ENCODE measurements around the gene TCHP.

The TCHP gene

DNA sequence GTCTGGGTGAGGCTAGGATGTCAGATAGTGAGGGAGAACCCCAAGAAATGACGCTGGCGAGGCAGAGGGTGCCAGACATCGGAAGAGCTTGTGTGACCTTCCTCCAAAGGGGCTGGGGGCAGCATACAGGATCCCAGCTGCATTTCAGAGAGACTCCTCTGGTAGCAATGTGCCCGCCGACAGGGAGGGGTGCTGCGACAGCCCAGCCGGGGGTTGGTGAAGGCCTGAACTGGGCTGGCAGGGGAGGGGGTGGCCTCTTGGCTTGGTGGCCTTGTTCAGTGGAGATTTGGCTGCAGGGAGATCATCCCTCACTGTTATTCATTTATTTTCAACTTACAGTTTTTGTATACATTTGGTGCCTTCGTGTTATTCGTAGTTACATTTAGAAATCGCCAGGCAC, 5.2 kb downstream of the TCHP start:
- H3K36me3 ChIP-seq (ENCODE audit: control insufficient read depth in 1 of 2, insufficient read depth in 2 of 2, low read length in 2 of 2) = peaks cover 49 to 73% of the 10 kb centered on the region in 2 donors
- no peak overlapping the region for H3K27ac ChIP-seq (ENCODE audit: low read depth, low read length)
- H3K4me3 ChIP-seq (ENCODE audit: low read depth in 1 of 2, low read length in 2 of 2) = no peak overlapping the region
- H3K9ac ChIP-seq (ENCODE audit: low read depth in 1 of 2, low read length in 2 of 2) = no peak overlapping the region
- no peaks in the 10 kb centered on the region for H3K27me3 ChIP-seq (ENCODE audit: control insufficient read depth in 1 of 2, insufficient read depth in 2 of 2, low read length in 2 of 2)
- peaks cover 13 to 15% of the 10 kb centered on the region in 2 donors for H3K4me1 ChIP-seq (ENCODE audit: control insufficient read depth in 1 of 2, insufficient read depth in 2 of 2, low read length in 2 of 2)
- H3K9me3 ChIP-seq (ENCODE audit: control insufficient read depth in 1 of 2, low read length in 2 of 2) = no peaks in the 10 kb centered on the region

DNA sequence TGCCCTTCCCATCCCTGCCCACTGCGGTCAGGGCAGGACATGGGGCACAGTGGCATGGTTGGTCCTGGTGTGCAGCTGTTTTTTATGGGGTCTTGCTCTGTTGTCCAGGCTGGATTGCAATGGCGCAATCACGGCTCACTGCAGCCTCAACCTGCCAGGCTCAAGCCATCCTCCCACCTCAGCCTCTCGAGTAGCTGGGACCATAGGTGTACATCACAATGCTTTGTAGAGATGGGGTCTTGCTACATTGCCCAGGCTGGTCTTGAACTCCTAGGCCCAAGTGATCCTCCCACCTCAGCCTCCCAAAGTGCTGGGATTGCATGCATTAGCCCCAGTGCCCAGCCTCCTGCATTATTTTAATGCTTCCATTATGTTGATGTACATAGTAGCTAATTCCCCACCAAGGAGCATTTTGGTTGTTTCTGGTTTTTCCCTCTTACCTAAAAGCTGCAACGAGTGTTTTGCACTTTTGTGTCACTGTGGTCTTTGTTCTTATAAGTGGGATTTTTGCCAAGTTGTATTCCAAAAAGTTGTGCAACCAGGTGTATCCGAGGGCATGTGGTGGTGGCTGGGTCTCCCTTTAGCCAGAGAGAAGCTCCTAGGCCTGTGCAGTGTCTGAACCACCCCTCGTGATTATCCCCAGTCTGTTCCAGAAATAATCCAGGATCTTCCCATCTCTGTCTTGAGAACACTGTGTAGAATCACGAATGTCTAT, 10.3 kb downstream of the TCHP start:
- Histone ChIP-seq H3K27me3 (ENCODE audit: control insufficient read depth in 1 of 2, insufficient read depth in 2 of 2, low read length in 2 of 2) (no peaks in the 10 kb centered on the region), H3K9ac (ENCODE audit: low read depth in 1 of 2, low read length in 2 of 2) (no peak overlapping the region), H3K27ac (ENCODE audit: low read depth, low read length) (no peak overlapping the region), H3K4me3 (ENCODE audit: low read depth in 1 of 2, low read length in 2 of 2) (no peak overlapping the region), H3K36me3 (ENCODE audit: control insufficient read depth in 1 of 2, insufficient read depth in 2 of 2, low read length in 2 of 2) (peaks cover 56 to 92% of the 10 kb centered on the region in 2 donors), H3K9me3 (ENCODE audit: control insufficient read depth in 1 of 2, low read length in 2 of 2) (no peaks in the 10 kb centered on the region), H3K4me1 (ENCODE audit: control insufficient read depth in 1 of 2, insufficient read depth in 2 of 2, low read length in 2 of 2) (no peaks in the 10 kb centered on the region)

DNA sequence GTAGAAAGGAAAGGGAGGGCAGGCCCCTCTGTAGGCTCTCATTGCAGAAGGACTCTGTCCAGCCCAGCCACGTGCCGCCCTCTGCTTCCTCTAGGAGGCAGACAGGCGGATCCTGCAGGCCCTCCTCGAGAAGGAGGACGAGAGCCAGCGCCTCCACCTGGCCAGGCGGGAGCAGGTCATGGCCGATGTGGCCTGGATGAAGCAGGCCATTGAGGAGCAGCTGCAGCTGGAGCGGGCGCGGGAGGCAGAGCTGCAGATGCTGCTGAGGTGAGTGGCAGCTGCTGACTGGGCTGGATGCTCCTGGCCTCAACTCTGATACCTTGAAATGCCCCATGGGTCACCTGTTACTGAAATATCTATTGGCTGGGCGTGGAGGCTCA, 10.9 kb downstream of the TCHP start:
- Histone ChIP-seq H3K9me3 (ENCODE audit: control insufficient read depth in 1 of 2, low read length in 2 of 2) (no peaks in the 10 kb centered on the region), H3K27ac (ENCODE audit: low read depth, low read length) (no peak overlapping the region), H3K4me1 (ENCODE audit: control insufficient read depth in 1 of 2, insufficient read depth in 2 of 2, low read length in 2 of 2) (no peaks in the 10 kb centered on the region), H3K36me3 (ENCODE audit: control insufficient read depth in 1 of 2, insufficient read depth in 2 of 2, low read length in 2 of 2) (peaks cover 61 to 92% of the 10 kb centered on the region in 2 donors), H3K27me3 (ENCODE audit: control insufficient read depth in 1 of 2, insufficient read depth in 2 of 2, low read length in 2 of 2) (no peaks in the 10 kb centered on the region), H3K9ac (ENCODE audit: low read depth in 1 of 2, low read length in 2 of 2) (no peak overlapping the region), H3K4me3 (ENCODE audit: low read depth in 1 of 2, low read length in 2 of 2) (no peak overlapping the region)

DNA sequence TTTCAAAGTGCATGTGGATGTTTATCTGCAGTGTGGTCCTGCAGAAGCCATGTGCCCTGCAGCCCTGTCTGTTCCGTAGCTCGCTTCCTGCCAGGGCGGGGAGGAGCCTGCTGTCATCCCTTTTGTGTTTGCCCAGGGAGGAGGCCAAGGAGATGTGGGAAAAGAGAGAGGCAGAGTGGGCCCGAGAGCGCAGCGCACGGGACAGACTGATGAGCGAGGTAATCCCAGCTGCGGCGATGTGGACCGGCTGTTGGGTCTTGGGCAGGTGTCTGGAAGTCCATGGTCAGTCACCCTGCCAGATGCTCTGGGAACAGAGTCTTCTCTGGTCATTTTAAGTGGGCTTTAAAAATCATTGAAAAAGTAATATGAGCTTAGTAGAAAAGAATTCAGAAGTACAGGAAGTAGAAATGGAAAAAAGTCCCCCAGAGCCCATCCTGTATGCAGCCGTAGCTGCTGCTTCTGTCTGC, 12.8 kb downstream of the TCHP start:
- no peaks in the 10 kb centered on the region for H3K9me3 ChIP-seq (ENCODE audit: control insufficient read depth in 1 of 2, low read length in 2 of 2)
- no peak overlapping the region for H3K9ac ChIP-seq (ENCODE audit: low read depth in 1 of 2, low read length in 2 of 2)
- H3K36me3 ChIP-seq (ENCODE audit: control insufficient read depth in 1 of 2, insufficient read depth in 2 of 2, low read length in 2 of 2) = peaks cover 64 to 91% of the 10 kb centered on the region in 2 donors
- no peaks in the 10 kb centered on the region for H3K4me1 ChIP-seq (ENCODE audit: control insufficient read depth in 1 of 2, insufficient read depth in 2 of 2, low read length in 2 of 2)
- H3K27ac ChIP-seq (ENCODE audit: low read depth, low read length) = no peak overlapping the region
- no peaks in the 10 kb centered on the region for H3K27me3 ChIP-seq (ENCODE audit: control insufficient read depth in 1 of 2, insufficient read depth in 2 of 2, low read length in 2 of 2)
- no peak overlapping the region for H3K4me3 ChIP-seq (ENCODE audit: low read depth in 1 of 2, low read length in 2 of 2)

DNA sequence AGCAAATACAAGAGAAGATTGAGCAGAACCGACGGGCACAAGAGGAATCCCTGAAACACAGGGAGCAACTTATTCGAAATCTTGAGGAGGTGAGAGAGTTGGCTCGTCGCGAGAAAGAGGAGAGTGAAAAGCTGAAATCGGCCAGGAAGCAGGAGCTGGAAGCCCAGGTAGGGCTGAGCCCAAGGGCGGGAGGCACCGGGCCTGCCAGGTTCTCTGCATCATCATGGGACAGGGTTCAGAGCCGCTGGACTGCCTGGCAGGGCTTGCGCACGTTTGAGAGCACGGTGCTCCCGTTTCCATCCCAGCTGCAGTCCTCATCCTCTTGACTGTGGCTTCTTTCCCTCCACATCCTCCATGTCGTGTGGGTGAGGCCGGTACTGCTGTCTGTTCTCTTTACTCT, 14.4 kb downstream of the TCHP start:
- H3K36me3 ChIP-seq (ENCODE audit: control insufficient read depth in 1 of 2, insufficient read depth in 2 of 2, low read length in 2 of 2) = peaks cover 52 to 90% of the 10 kb centered on the region in 2 donors

DNA sequence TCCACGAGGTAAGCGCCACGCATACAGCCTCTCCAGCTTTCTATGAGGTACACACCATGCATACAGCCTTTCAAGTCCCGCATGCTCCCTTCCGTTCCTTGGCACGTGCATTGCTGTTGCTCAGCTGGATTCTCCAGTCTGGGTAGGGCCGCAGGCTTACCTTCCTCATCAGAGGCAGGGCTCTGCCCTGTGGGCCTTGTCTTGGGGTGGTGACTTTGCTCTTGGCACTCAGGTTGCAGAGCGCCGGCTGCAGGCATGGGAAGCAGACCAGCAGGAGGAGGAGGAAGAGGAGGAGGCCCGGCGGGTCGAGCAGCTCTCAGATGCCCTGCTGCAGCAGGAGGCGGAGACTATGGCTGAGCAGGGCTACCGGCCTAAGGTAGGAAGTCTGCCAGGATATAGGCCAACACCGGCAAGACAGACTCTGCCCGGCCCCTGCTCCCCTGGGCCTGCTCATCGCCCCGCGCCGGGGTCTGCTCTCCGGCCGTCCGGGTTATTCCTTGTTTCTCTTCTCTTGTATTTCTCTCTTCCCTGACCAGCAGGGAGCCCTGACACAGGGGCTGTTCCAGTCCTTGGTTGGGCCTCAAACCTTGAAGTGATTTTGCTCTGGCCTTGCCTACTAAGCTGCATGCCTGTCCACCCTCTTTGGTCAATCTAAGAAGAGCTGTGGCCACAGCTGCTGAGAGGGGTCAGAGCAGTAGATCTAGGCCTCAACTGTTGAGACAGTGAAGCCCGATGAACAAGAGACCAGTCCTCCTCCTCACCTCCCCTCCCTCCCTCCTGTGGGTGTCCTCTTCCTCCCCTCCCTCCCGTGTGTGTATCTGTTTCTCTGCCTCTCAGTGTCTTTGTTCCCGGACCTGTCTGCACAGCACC, 15.3 kb downstream of the TCHP start:
- no peak overlapping the region for H3K27ac ChIP-seq (ENCODE audit: low read depth, low read length)
- no peak overlapping the region for H3K9ac ChIP-seq (ENCODE audit: low read depth in 1 of 2, low read length in 2 of 2)
- H3K4me3 ChIP-seq (ENCODE audit: low read depth in 1 of 2, low read length in 2 of 2) = no peak overlapping the region
- H3K9me3 ChIP-seq (ENCODE audit: control insufficient read depth in 1 of 2, low read length in 2 of 2) = no peaks in the 10 kb centered on the region
- H3K36me3 ChIP-seq (ENCODE audit: control insufficient read depth in 1 of 2, insufficient read depth in 2 of 2, low read length in 2 of 2) = peaks cover 57 to 92% of the 10 kb centered on the region in 2 donors
- H3K27me3 ChIP-seq (ENCODE audit: control insufficient read depth in 1 of 2, insufficient read depth in 2 of 2, low read length in 2 of 2) = no peaks in the 10 kb centered on the region
- no peaks in the 10 kb centered on the region for H3K4me1 ChIP-seq (ENCODE audit: control insufficient read depth in 1 of 2, insufficient read depth in 2 of 2, low read length in 2 of 2)

More for the DNA sequence above, 14.4 kb downstream of the TCHP start:
- no peaks in the 10 kb centered on the region for H3K27me3 ChIP-seq (ENCODE audit: control insufficient read depth in 1 of 2, insufficient read depth in 2 of 2, low read length in 2 of 2)
- H3K4me1 ChIP-seq (ENCODE audit: control insufficient read depth in 1 of 2, insufficient read depth in 2 of 2, low read length in 2 of 2) = no peaks in the 10 kb centered on the region
- H3K9me3 ChIP-seq (ENCODE audit: control insufficient read depth in 1 of 2, low read length in 2 of 2) = no peaks in the 10 kb centered on the region
- H3K27ac ChIP-seq (ENCODE audit: low read depth, low read length) = no peak overlapping the region
- no peak overlapping the region for H3K4me3 ChIP-seq (ENCODE audit: low read depth in 1 of 2, low read length in 2 of 2)
- no peak overlapping the region for H3K9ac ChIP-seq (ENCODE audit: low read depth in 1 of 2, low read length in 2 of 2)

DNA sequence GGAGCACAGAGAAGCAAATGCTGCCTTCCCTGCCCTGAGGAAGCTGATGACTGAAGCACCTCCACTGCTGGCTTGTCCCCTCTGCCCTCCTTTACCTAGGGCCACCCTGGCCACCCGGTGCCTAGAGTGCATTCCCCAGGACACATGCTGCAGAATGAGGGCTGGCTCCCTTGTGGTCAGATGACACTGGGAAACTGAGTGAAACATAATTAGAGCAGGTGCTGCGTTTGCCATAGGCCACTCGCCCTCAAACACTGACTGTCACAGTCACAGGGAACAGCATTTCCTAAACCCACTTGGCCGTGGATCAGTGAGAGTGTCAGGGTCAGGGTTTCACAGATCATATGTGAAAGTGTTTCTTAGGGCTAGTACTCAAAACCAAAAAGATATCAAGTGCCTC, 16.0 kb downstream of the TCHP start:
- H3K4me3 ChIP-seq (ENCODE audit: low read depth in 1 of 2, low read length in 2 of 2) = no peak overlapping the region
- no peak overlapping the region for H3K27ac ChIP-seq (ENCODE audit: low read depth, low read length)
- H3K27me3 ChIP-seq (ENCODE audit: control insufficient read depth in 1 of 2, insufficient read depth in 2 of 2, low read length in 2 of 2) = no peaks in the 10 kb centered on the region
- H3K9ac ChIP-seq (ENCODE audit: low read depth in 1 of 2, low read length in 2 of 2) = no peak overlapping the region
- no peaks in the 10 kb centered on the region for H3K9me3 ChIP-seq (ENCODE audit: control insufficient read depth in 1 of 2, low read length in 2 of 2)
- peaks cover 61 to 92% of the 10 kb centered on the region in 2 donors for H3K36me3 ChIP-seq (ENCODE audit: control insufficient read depth in 1 of 2, insufficient read depth in 2 of 2, low read length in 2 of 2)
- H3K4me1 ChIP-seq (ENCODE audit: control insufficient read depth in 1 of 2, insufficient read depth in 2 of 2, low read length in 2 of 2) = no peaks in the 10 kb centered on the region

DNA sequence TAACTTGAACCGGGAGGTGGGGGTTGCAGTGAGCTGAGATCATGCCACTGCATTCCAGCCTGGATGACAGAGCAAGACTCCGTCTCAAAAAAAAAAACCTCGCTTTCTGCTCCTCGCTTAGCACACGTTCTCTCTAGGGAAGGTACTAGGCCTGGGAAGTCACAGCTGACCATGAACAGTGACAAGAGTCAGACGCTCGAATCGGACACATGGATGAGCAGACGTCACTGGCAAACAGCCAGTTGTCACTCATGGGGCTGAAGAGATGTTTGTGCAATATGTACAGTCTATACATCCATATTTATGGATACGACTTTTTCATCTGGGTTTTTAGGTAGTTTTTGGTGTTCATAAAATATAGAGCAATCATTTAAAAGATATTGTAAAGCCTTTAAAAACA, 19.4 kb downstream of the TCHP start:
- Histone ChIP-seq H3K4me1 (ENCODE audit: control insufficient read depth in 1 of 2, insufficient read depth in 2 of 2, low read length in 2 of 2) (no peaks in the 10 kb centered on the region), H3K27ac (ENCODE audit: low read depth, low read length) (no peak overlapping the region), H3K36me3 (ENCODE audit: control insufficient read depth in 1 of 2, insufficient read depth in 2 of 2, low read length in 2 of 2) (peaks cover 40 to 75% of the 10 kb centered on the region in 2 donors), H3K27me3 (ENCODE audit: control insufficient read depth in 1 of 2, insufficient read depth in 2 of 2, low read length in 2 of 2) (no peaks in the 10 kb centered on the region), H3K4me3 (ENCODE audit: low read depth in 1 of 2, low read length in 2 of 2) (no peak overlapping the region), H3K9ac (ENCODE audit: low read depth in 1 of 2, low read length in 2 of 2) (no peak overlapping the region), H3K9me3 (ENCODE audit: control insufficient read depth in 1 of 2, low read length in 2 of 2) (no peaks in the 10 kb centered on the region)

DNA sequence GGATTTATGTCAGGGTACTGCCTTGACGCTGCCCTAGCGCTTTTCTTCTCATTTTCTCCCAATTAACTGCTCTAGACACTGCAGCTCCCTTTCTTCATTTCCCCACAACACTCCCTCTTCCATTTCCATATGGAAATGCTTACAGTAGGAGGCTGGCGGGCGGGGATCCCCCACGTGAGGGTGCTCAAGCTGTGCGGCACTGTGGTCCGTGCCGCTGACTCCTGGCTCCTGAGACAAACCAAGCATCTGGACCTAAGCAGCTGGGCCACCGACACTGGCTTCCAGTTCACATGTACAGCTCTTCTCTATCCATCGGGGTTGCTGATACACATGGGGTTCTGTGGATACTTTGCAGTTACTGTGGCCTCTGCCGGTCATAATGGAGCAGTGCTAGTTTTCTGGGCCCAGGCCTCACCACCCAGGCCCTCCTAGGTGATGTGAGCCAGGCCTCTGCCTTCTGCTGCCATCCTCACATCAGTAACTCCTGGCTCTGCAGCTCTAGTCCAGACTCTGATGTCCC, 20.2 kb downstream of the TCHP start:
- Histone ChIP-seq H3K9ac (ENCODE audit: low read depth in 1 of 2, low read length in 2 of 2) (no peak overlapping the region), H3K4me3 (ENCODE audit: low read depth in 1 of 2, low read length in 2 of 2) (no peak overlapping the region), H3K4me1 (ENCODE audit: control insufficient read depth in 1 of 2, insufficient read depth in 2 of 2, low read length in 2 of 2) (no peaks in the 10 kb centered on the region), H3K36me3 (ENCODE audit: control insufficient read depth in 1 of 2, insufficient read depth in 2 of 2, low read length in 2 of 2) (peaks cover 33 to 67% of the 10 kb centered on the region in 2 donors), H3K9me3 (ENCODE audit: control insufficient read depth in 1 of 2, low read length in 2 of 2) (no peaks in the 10 kb centered on the region), H3K27me3 (ENCODE audit: control insufficient read depth in 1 of 2, insufficient read depth in 2 of 2, low read length in 2 of 2) (no peaks in the 10 kb centered on the region), H3K27ac (ENCODE audit: low read depth, low read length) (no peak overlapping the region)

DNA sequence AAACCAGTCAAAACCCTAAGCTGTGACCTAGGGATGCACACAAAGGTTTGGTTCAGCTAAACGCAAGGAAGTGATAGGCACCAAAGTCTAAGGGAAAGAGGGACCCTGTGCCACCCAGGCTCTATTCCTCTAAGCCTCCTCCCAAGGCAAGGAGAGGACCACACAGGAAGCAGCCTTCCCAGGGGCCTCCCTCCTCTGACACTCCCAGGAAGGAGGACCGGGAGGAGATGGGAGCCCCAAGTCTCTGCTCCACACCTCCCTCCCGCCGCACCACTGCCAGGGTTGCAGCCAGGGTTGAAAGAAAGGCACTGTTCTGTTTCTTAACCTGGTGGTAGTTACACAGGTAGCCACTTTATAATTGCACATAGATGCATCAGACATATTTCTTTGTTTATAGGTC, 21.9 kb downstream of the TCHP start:
- H3K27ac ChIP-seq (ENCODE audit: low read depth, low read length) = no peak overlapping the region
- H3K9me3 ChIP-seq (ENCODE audit: control insufficient read depth in 1 of 2, low read length in 2 of 2) = no peaks in the 10 kb centered on the region
- H3K4me3 ChIP-seq (ENCODE audit: low read depth in 1 of 2, low read length in 2 of 2) = no peak overlapping the region
- no peaks in the 10 kb centered on the region for H3K4me1 ChIP-seq (ENCODE audit: control insufficient read depth in 1 of 2, insufficient read depth in 2 of 2, low read length in 2 of 2)
- H3K9ac ChIP-seq (ENCODE audit: low read depth in 1 of 2, low read length in 2 of 2) = no peak overlapping the region
- H3K36me3 ChIP-seq (ENCODE audit: control insufficient read depth in 1 of 2, insufficient read depth in 2 of 2, low read length in 2 of 2) = peaks cover 21 to 51% of the 10 kb centered on the region in 2 donors
- H3K27me3 ChIP-seq (ENCODE audit: control insufficient read depth in 1 of 2, insufficient read depth in 2 of 2, low read length in 2 of 2) = no peaks in the 10 kb centered on the region

Measured in duodenal mucosa (tissue), 2 donors.